WERI-Rb-1 (cell line): ENCODE measurements around the gene CLINT1.

ENCODE experiments used
- DNase-seq: peaks from one replicate; pipeline ENCODE4 v3.0.0-alpha.2; 2020
- H3K27ac ChIP-seq: fragments of 250-450 bp; sonication (Bioruptor Pico); 2 replicates; pipeline ENCODE4 v1.5.1; 2020; ENCODE audit warnings: mild to moderate bottlenecking, moderate library complexity
- H3K27me3 ChIP-seq: fragments of 250-450 bp; sonication (Bioruptor Pico); 2 replicates; pipeline ENCODE4 v1.5.1; 2021; ENCODE audit warnings: mild to moderate bottlenecking, low read depth, moderate library complexity; ENCODE audit not compliant: insufficient read depth, severe bottlenecking
- H3K36me3 ChIP-seq: fragments of 250-450 bp; sonication (Bioruptor Pico); 2 replicates; pipeline ENCODE4 v1.5.1; 2020; ENCODE audit warnings: mild to moderate bottlenecking, moderate library complexity
- H3K4me3 ChIP-seq: 2 replicates; pipeline ENCODE4 v1.5.1; 2011; ENCODE audit warnings: low read depth, mild to moderate bottlenecking, control low read depth, low read length
- H3K9me3 ChIP-seq: fragments of 250-450 bp; sonication (Bioruptor Pico); 2 replicates; pipeline ENCODE4 v1.5.1; 2021; ENCODE audit warnings: mild to moderate bottlenecking, moderate library complexity; ENCODE audit not compliant: severe bottlenecking
- TF ChIP-seq, protein P1 (sequence below): IDR thresholded peaks from 2 replicates; pipeline ENCODE4 v1.5.1; 2011; ENCODE audit warnings: low read depth, mild to moderate bottlenecking, control low read depth, inconsistent platforms, low read length

The CLINT1 gene

DNA sequence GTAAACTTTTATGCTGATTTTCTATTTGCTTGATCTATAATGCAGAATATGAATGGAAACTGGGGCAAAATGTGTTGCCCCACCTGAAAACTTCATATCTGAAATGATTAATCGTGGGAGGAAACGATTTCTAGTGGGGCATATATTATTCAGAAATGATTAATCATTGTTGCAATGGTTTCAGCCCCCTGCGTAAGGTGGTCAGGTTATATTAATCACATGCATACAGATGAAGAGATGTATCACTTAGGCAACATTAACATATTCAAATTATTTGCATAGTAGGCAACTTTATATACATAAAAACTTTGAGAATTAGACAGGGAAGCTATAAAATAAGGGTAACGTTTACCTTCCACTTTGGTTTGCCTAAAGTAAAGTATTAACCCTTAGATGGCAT is 65.6 kb downstream of the CLINT1 start:
- H3K27ac ChIP-seq = no peak overlapping the region
- H3K36me3 ChIP-seq = peaks cover 23% of the 10 kb centered on the region
- H3K27me3 ChIP-seq = no peaks in the 10 kb centered on the region
- no peak for DNase-seq
- no peak overlapping the region for H3K4me3 ChIP-seq
- H3K9me3 ChIP-seq = no peaks in the 10 kb centered on the region
- TF ChIP-seq, protein P1, sequence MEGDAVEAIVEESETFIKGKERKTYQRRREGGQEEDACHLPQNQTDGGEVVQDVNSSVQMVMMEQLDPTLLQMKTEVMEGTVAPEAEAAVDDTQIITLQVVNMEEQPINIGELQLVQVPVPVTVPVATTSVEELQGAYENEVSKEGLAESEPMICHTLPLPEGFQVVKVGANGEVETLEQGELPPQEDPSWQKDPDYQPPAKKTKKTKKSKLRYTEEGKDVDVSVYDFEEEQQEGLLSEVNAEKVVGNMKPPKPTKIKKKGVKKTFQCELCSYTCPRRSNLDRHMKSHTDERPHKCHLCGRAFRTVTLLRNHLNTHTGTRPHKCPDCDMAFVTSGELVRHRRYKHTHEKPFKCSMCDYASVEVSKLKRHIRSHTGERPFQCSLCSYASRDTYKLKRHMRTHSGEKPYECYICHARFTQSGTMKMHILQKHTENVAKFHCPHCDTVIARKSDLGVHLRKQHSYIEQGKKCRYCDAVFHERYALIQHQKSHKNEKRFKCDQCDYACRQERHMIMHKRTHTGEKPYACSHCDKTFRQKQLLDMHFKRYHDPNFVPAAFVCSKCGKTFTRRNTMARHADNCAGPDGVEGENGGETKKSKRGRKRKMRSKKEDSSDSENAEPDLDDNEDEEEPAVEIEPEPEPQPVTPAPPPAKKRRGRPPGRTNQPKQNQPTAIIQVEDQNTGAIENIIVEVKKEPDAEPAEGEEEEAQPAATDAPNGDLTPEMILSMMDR = no peak

DNA sequence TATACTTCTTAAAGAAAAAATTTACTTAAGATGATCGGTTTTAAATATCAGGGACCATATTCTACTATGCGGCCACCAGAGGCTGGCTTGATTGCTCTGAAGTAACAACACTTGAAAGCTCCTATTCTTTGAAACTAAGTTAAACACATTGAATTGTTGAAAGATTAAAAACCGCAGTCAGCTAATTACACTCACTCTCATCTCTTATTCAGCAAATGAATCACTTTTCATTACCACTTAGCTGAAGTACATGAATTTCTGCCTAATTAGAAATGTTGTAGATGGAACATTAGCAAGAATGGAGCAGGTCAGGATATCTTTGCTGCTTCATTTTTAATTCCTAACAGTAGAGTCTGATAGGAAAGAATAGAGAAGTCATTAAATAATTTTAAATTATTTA is 73.1 kb downstream of the CLINT1 start:
- DNase-seq = no peak
- TF ChIP-seq, protein P1 = no peak
- Histone ChIP-seq H3K9me3 (no peaks in the 10 kb centered on the region), H3K27ac (no peak overlapping the region), H3K36me3 (peaks cover 16% of the 10 kb centered on the region), H3K4me3 (no peak overlapping the region), H3K27me3 (no peaks in the 10 kb centered on the region)

DNA sequence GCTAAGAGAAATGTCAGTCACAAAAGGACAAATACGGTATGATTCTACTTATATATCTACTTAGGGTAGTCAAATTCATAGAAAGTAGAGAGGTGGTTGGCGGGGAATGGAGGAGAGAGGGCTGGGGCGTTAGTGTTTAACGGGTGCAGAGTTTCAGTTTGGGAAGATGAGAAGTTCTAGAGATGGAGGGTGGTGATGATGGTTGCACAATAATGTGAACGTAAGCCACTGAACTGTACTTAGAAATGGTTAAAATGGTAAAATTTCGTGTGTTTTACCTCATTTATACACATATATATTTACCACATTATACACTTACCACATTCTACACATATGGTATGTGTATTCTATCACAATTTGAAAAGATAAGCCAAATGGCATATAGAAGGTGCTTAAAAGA is 79.7 kb downstream of the CLINT1 start:
- H3K27ac ChIP-seq = no peak overlapping the region
- no peaks in the 10 kb centered on the region for H3K36me3 ChIP-seq
- no peaks in the 10 kb centered on the region for H3K27me3 ChIP-seq
- DNase-seq = no peak
- no peaks in the 10 kb centered on the region for H3K9me3 ChIP-seq
- H3K4me3 ChIP-seq = no peak overlapping the region
- TF ChIP-seq, protein P1 = no peak

DNA sequence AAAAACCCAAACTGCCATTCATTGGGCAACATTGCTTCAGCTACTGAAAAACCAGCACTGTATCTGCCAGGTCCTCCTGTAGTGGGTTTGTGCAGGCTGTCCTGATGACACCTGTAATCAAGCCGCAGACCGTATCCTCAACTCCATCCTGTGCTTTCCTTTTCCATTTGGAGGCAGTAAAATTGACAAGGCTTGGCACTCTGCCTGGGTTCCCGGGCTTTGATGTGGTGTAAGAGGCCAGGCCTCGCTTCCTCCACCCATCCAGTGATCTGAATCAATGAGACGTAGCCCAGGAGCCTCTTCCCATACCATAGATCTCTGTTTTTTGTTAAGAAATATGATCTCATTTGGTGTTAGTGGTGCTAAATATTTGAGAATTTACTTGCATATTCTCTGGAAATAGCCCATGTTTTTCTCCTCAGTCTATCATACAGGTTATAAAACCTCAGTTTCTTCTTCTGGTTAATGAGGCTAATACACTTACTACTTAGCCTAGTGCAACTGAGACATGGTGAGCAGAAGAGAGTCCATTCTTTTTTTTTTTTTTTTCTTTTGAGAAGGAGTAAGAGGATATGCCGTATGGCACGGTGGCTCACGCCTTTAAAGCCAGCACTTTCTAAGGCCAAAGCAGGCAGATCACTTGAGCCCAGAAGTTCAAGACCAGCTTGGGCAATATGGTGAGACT is 80.7 kb downstream of the CLINT1 start:
- Histone ChIP-seq H3K27ac (no peak overlapping the region), H3K9me3 (no peaks in the 10 kb centered on the region), H3K36me3 (no peaks in the 10 kb centered on the region), H3K4me3 (no peak overlapping the region), H3K27me3 (no peaks in the 10 kb centered on the region)
- TF ChIP-seq, protein P1 = no peak
- no peak for DNase-seq

DNA sequence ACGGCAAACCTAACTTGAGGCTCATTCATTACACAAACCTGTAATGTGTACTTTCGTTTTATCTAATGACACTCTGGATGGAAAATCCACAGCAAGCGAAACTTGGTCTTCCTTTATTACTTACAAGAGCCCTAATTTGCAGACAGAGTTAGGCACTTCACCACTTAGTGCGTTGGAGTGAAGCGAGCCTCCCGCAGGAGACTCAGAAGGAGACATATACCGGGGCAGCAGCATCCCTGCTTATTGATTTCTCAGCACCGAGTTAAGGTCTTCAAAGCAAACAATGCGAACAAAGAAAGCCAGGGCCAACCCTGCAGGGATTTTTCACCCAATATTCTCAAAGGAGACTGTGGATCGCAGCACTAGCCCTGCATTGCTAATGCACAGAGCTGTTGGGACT is 86.8 kb downstream of the CLINT1 start:
- no peak overlapping the region for H3K27ac ChIP-seq
- TF ChIP-seq, protein P1 = no peak

DNA sequence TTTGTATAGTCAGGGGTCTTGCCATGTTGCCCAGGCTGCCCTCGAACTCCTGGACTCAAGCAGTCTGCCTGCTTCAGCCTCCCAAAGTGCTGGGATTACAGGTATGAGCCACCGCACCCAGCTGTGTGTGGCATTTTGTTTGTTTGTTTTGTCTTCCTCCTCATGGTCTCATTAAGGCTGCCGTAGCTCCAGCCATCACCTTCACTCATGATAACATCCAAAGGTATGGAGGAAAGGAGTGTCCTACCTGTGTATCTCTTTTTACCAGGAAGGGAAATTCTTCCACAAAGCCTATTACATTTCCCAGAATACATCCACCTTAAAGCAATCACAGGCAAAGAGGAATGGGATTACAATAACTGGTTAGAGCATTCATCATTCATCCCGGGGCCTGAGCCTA is 88.3 kb downstream of the CLINT1 start:
- Histone ChIP-seq H3K27me3 (no peaks in the 10 kb centered on the region), H3K9me3 (no peaks in the 10 kb centered on the region), H3K4me3 (no peak overlapping the region), H3K36me3 (no peaks in the 10 kb centered on the region), H3K27ac (no peak overlapping the region)
- DNase-seq = no peak
- TF ChIP-seq, protein P1 = no peak

More for the DNA sequence above, 86.8 kb downstream of the CLINT1 start:
- Histone ChIP-seq H3K27me3 (no peaks in the 10 kb centered on the region), H3K36me3 (no peaks in the 10 kb centered on the region), H3K4me3 (no peak overlapping the region), H3K9me3 (no peaks in the 10 kb centered on the region)
- no peak for DNase-seq
